Colonic mucosa (tissue), 4 donors: ENCODE measurements around the gene EMID1. TPM values are rescaled to one million over a fixed set of nuclear protein-coding genes. Genes with fewer than 3 reads are reported as not detected.
"Not testable (repeated sequence)": the region's sequence is repeated elsewhere in the genome, so short reads cannot be mapped to it uniquely, and the experiment has no call there.

Source experiments
- DNase-seq: peaks from one replicate; pipeline ENCODE4 v3.0.0-alpha.2; 2020
- H3K27ac ChIP-seq: fragments of 200-600 bp; one replicate; pipeline ENCODE4 v1.8.0; 2021
- H3K27me3 ChIP-seq: fragments of 200-600 bp; one replicate; pipeline ENCODE4 v1.8.0; 2021
- H3K36me3 ChIP-seq: fragments of 200-600 bp; one replicate; pipeline ENCODE4 v1.8.0; 2021
- H3K4me1 ChIP-seq: fragments of 200-600 bp; one replicate; pipeline ENCODE4 v1.8.0; 2021; ENCODE audit warnings: mild to moderate bottlenecking
- H3K4me3 ChIP-seq: fragments of 200-600 bp; one replicate; pipeline ENCODE4 v1.8.0; 2021
- H3K9ac ChIP-seq, 2 donors: one replicate each; pipeline ENCODE4 v1.7.0; 2013; ENCODE audit warnings: control low read depth in 2 of 2, low read depth in 2 of 2, low read length in 2 of 2
- H3K9me3 ChIP-seq: fragments of 200-600 bp; one replicate; pipeline ENCODE4 v1.8.0; 2021
- intact Hi-C: fragments of 100-400 bp; cut with DNase I; formaldehyde crosslinking; loops from one replicate; pipeline ENCODE4 v1.14.1; 2022
- total RNA-seq, 2 donors: library from RNA; stranded (reverse); fragmentation: NEBNext Ultra II Directional in 1 of 2; extraction: Animal tissue kit (Norgen Biotek cat#: 25700) in 1 of 2; gene quantifications; one replicate each; pipeline ENCODE4 v1.2.1, GENCODE V29; 2021
- TF ChIP-seq, protein P1 (sequence below): fragments of 200-600 bp; IDR thresholded peaks from one replicate; pipeline ENCODE4 v1.8.0; 2022; ENCODE audit warnings: antibody characterized with exemption, mild to moderate bottlenecking
- donor health status: healthy.
- donor health status: DM: no; HTN: no; CAD: no.
- donor health status: DM: no; HTN: no; CAD: no.

EMID1 gene
- total RNA-seq, 2 donors from 2014 or later, result 4.4 TPM

DNA sequence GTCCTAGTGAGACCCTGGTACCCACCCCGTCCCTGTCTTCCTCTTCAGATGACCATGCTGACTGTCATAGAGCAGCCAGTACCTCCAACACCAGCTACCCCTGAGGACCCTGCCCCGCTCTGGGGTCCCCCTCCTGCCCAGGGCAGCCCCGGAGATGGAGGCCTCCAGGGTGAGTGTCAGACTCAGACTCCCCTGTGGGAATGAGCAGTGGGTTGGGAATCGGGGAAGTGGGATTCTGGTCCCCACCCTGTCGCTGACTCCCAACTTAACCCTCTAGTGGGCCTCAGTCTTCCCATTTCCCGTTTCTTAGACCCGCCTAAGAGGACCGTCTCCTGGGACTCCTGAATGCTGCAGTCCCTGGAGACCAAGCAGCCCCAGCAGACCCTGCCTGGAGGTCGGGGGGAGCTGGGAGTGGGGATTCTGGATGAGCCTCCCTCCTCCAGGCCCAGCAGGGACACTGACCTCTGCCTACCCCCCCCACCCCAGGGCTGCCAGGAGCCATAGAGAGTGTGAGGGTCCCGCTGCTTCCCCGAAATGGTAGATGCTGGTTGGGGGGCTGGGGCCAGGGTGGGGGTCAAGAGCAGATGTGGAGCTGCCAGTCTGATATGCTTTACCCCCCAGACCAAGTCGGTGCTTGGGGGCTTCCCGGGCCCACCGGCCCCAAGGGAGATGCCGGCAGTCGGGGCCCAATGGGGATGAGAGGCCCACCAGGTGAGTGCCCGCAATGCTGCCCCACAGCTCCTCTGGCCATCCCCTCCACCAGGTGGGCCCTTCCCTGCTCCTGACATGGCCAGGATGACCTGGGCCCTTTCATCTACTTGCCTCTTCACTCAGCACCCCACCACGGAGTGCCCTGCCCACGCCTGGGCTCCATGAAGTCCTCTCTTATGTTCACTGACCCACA is 25.5 kb downstream of the EMID1 start:
- TF ChIP-seq, protein P1, sequence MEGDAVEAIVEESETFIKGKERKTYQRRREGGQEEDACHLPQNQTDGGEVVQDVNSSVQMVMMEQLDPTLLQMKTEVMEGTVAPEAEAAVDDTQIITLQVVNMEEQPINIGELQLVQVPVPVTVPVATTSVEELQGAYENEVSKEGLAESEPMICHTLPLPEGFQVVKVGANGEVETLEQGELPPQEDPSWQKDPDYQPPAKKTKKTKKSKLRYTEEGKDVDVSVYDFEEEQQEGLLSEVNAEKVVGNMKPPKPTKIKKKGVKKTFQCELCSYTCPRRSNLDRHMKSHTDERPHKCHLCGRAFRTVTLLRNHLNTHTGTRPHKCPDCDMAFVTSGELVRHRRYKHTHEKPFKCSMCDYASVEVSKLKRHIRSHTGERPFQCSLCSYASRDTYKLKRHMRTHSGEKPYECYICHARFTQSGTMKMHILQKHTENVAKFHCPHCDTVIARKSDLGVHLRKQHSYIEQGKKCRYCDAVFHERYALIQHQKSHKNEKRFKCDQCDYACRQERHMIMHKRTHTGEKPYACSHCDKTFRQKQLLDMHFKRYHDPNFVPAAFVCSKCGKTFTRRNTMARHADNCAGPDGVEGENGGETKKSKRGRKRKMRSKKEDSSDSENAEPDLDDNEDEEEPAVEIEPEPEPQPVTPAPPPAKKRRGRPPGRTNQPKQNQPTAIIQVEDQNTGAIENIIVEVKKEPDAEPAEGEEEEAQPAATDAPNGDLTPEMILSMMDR, result no peak
- Histone ChIP-seq H3K27me3 (no peaks in the 10 kb centered on the region), H3K4me3 (no peak overlapping the region), H3K9me3 (no peaks in the 10 kb centered on the region), H3K9ac (no peak overlapping the region), H3K4me1 (no peaks in the 10 kb centered on the region), H3K36me3 (no peaks in the 10 kb centered on the region), H3K27ac (no peak overlapping the region)
- intact Hi-C loops, result no loop called here
- DNase-seq, result no peak

DNA sequence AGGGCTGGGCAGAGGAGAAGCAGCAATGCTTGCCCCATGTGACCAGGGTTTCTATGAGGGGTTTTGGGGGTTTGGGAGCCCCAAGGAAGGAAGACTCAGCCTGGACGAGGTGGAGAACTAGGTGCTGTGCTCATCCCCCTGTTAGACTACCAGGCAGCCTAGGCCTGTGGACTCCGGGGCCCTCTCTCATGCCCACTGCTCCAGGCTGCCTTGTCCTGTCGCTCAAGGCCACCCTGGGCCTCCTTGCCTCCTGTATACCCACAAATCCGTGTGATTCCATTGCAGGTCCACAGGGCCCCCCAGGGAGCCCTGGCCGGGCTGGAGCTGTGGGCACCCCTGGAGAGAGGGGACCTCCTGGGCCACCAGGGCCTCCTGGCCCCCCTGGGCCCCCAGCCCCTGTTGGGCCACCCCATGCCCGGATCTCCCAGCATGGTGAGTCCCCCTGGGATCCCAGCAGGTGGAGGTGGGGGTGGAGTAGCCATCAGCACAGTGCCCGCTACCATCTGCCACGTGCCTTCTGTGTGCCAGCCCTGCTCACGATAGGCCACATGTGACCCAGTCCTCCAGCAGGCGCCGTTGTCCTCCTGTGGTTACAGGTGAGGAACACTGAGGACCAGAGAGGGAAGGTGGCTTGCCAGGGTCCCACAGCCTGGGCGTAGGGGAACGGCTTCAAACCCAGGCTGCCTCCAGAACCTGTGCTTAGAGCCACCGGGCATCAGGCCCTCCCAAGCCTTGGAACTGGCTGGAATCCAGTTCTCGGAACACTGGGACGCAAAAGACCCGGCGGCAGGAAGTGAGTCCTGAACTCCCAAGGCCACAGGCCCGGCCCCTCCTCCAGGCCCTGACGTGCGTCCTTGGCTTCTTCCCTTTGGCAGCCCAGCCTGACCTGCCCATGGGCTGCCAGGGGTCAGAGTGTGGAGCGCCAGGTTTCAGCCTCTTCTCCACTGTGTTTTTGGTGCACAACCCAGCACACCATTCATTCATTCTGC is 26.6 kb downstream of the EMID1 start:
- no peaks in the 10 kb centered on the region for H3K27me3 ChIP-seq
- H3K9me3 ChIP-seq, result no peaks in the 10 kb centered on the region
- TF ChIP-seq, protein P1, result no peak
- intact Hi-C loops, result no loop called here
- no peaks in the 10 kb centered on the region for H3K36me3 ChIP-seq
- DNase-seq, result no peak
- no peak overlapping the region for H3K27ac ChIP-seq
- H3K9ac ChIP-seq, result no peak overlapping the region
- no peaks in the 10 kb centered on the region for H3K4me1 ChIP-seq
- H3K4me3 ChIP-seq, result no peak overlapping the region

- TF ChIP-seq, protein P1, result no peak
- H3K9ac ChIP-seq, result no peak overlapping the region
- H3K4me3 ChIP-seq, result no peak overlapping the region
- H3K36me3 ChIP-seq, result no peaks in the 10 kb centered on the region
- intact Hi-C loops, result no loop called here
- no peaks in the 10 kb centered on the region for H3K27me3 ChIP-seq
- H3K27ac ChIP-seq, result no peak overlapping the region
- no peak for DNase-seq
- H3K4me1 ChIP-seq, result no peaks in the 10 kb centered on the region
- no peaks in the 10 kb centered on the region for H3K9me3 ChIP-seq
These were observed 27.7 kb downstream of the EMID1 start for GRCh38 chr22:29233277-29233877.

DNA sequence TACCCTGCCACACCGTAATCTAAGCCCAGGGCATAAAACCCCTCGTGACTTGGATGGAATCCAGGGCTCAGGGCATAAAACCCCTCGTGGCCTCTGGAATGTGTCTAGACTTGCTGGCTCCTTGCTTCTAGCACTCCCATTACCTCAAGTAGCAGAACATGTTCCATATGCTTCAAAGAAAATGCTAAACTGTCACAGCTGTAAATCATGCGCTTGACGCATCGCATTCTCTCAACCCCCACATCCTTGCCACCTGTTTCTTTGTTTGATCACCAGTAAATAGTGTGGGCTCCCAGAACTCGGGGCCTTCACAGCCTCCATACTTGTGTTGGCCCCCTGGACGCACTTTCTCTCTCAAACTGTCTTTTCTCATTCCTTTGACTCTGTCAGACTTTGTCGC is 34.8 kb downstream of the EMID1 start:
- DNase-seq, H3K27ac ChIP-seq, H3K9ac ChIP-seq, H3K4me3 ChIP-seq, H3K4me1 ChIP-seq, H3K36me3 ChIP-seq, H3K9me3 ChIP-seq, H3K27me3 ChIP-seq: not testable (repeated sequence)
- intact Hi-C loops, result loop anchor here (10.0 kb wide), 2 partner anchors 196 to 386 kb away; no protein-coding TSS in a partner anchor

DNA sequence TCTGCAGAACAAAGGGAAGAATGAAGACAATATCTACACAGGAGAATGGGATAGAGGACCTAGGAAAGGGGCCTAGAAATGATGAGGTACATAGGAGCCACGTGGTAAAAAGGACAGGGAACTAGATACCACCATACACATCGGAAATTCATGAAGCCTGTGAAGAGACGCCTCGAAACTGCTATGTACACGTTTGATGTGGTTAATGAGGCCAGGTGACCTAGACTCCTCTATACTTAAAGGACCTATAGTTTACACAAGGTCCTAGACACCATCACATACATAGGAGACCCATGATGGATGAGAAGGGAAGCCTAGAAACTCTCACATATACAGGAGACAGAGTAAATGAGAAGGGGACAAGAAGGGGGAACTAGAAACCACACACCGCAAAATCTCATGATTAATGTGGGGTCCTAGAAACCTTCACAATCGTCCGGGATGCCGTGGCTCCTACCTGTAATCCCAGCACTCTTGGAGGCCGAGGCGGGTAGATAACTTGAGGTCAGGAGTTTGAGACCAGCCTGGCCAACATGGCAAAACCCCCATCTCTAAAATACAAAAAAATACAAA is 38.3 kb downstream of the EMID1 start:
- no peak for DNase-seq
- TF ChIP-seq, protein P1, result no peak
- H3K27ac ChIP-seq, result no peak overlapping the region
- H3K4me3 ChIP-seq, result no peak overlapping the region
- no peaks in the 10 kb centered on the region for H3K4me1 ChIP-seq
- intact Hi-C loops, result loop anchor here (10.0 kb wide), 2 partner anchors 199 to 389 kb away; no protein-coding TSS in a partner anchor
- no peak overlapping the region for H3K9ac ChIP-seq
- no peaks in the 10 kb centered on the region for H3K27me3 ChIP-seq
- no peaks in the 10 kb centered on the region for H3K9me3 ChIP-seq
- H3K36me3 ChIP-seq, result no peaks in the 10 kb centered on the region
